AG09319 (cell line): ENCODE results near the gene USP16.

Experiments
- DNase-seq: peaks from one replicate; pipeline ENCODE4 v3.0.0-alpha.2; 2010; ENCODE audit warnings: low read depth; ENCODE audit errors: extremely low read depth
- TF ChIP-seq, protein P1 (sequence below): IDR thresholded peaks from 2 replicates; pipeline ENCODE4 v1.5.1; 2011; ENCODE audit warnings: low read depth, mild to moderate bottlenecking, inconsistent platforms, low read length, moderate library complexity

USP16 gene

GRCh38 chr21:29098156-29098555, 73.7 kb downstream of the USP16 start:
- TF ChIP-seq, protein P1, sequence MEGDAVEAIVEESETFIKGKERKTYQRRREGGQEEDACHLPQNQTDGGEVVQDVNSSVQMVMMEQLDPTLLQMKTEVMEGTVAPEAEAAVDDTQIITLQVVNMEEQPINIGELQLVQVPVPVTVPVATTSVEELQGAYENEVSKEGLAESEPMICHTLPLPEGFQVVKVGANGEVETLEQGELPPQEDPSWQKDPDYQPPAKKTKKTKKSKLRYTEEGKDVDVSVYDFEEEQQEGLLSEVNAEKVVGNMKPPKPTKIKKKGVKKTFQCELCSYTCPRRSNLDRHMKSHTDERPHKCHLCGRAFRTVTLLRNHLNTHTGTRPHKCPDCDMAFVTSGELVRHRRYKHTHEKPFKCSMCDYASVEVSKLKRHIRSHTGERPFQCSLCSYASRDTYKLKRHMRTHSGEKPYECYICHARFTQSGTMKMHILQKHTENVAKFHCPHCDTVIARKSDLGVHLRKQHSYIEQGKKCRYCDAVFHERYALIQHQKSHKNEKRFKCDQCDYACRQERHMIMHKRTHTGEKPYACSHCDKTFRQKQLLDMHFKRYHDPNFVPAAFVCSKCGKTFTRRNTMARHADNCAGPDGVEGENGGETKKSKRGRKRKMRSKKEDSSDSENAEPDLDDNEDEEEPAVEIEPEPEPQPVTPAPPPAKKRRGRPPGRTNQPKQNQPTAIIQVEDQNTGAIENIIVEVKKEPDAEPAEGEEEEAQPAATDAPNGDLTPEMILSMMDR, result no peak
- no peak for DNase-seq

- TF ChIP-seq, protein P1, result no peak
- DNase-seq, result no peak
Observed at GRCh38 chr21:29102791-29103257, 78.4 kb downstream of the USP16 start.
